HL-60 (cell line): ENCODE data around the gene ALK.

Experiments used
- GABPA ChIP-seq: IDR thresholded peaks from 2 replicates; pipeline ENCODE4 v1.6.1; 2012; ENCODE audit warnings: low read depth
- POLR2AphosphoS5 ChIP-seq: IDR thresholded peaks from 2 replicates; pipeline ENCODE4 v1.6.1; 2012; ENCODE audit warnings: low read depth
- TF ChIP-seq, protein P1 (sequence below): IDR thresholded peaks from one replicate; pipeline ENCODE4 v1.5.1; 2011; ENCODE audit warnings: low read length, control low read depth, inconsistent platforms; ENCODE audit not compliant: insufficient read depth
- TF ChIP-seq, protein P2 (sequence below): IDR thresholded peaks from 2 replicates; pipeline ENCODE4 v1.6.1; 2012; ENCODE audit warnings: low read depth; ENCODE audit not compliant: insufficient replicate concordance

DNA sequence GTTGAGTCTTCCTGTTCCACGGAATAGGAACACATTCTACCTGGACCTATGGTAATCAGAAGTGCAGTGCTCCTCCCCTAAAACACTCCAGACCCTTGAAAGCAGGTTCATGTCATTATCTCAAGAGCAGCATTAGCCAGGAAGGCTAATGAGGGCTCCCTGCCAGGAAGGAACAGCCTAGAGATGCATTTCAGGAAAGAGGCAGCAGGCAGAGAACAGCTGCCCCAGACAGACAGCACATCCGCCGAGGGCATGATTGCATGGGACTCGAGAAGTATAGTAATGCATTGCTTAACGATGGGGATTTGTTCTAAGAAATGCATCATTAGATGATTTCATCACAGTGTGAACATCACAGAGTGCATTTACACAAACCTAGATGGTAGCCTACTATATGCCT, 171.5 kb downstream of the ALK start:
- TF ChIP-seq, protein P1, sequence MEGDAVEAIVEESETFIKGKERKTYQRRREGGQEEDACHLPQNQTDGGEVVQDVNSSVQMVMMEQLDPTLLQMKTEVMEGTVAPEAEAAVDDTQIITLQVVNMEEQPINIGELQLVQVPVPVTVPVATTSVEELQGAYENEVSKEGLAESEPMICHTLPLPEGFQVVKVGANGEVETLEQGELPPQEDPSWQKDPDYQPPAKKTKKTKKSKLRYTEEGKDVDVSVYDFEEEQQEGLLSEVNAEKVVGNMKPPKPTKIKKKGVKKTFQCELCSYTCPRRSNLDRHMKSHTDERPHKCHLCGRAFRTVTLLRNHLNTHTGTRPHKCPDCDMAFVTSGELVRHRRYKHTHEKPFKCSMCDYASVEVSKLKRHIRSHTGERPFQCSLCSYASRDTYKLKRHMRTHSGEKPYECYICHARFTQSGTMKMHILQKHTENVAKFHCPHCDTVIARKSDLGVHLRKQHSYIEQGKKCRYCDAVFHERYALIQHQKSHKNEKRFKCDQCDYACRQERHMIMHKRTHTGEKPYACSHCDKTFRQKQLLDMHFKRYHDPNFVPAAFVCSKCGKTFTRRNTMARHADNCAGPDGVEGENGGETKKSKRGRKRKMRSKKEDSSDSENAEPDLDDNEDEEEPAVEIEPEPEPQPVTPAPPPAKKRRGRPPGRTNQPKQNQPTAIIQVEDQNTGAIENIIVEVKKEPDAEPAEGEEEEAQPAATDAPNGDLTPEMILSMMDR, result no peak
- TF ChIP-seq, protein P2, sequence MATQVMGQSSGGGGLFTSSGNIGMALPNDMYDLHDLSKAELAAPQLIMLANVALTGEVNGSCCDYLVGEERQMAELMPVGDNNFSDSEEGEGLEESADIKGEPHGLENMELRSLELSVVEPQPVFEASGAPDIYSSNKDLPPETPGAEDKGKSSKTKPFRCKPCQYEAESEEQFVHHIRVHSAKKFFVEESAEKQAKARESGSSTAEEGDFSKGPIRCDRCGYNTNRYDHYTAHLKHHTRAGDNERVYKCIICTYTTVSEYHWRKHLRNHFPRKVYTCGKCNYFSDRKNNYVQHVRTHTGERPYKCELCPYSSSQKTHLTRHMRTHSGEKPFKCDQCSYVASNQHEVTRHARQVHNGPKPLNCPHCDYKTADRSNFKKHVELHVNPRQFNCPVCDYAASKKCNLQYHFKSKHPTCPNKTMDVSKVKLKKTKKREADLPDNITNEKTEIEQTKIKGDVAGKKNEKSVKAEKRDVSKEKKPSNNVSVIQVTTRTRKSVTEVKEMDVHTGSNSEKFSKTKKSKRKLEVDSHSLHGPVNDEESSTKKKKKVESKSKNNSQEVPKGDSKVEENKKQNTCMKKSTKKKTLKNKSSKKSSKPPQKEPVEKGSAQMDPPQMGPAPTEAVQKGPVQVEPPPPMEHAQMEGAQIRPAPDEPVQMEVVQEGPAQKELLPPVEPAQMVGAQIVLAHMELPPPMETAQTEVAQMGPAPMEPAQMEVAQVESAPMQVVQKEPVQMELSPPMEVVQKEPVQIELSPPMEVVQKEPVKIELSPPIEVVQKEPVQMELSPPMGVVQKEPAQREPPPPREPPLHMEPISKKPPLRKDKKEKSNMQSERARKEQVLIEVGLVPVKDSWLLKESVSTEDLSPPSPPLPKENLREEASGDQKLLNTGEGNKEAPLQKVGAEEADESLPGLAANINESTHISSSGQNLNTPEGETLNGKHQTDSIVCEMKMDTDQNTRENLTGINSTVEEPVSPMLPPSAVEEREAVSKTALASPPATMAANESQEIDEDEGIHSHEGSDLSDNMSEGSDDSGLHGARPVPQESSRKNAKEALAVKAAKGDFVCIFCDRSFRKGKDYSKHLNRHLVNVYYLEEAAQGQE, result no peak
- TF ChIP-seq GABPA, result no peak
- no peak for TF ChIP-seq POLR2AphosphoS5
